ENCODE data around the gene MYO10.
"Not testable (repeated sequence)": the region's sequence is repeated elsewhere in the genome, so short reads cannot be mapped to it uniquely, and the experiment has no call there.

MYO10 gene

GRCh38 chr5:16744164-16744880 lies 191.8 kb downstream of the MYO10 start:
- peak; percentile 73 for DNase-seq (ENCODE audit: low read depth)
- H3K4me3 ChIP-seq (ENCODE audit: low read length), result no peak overlapping the region
- no peak for TF ChIP-seq CTCF (IDR thresholded peaks at IDR 0.05; ENCODE audit: insufficient read depth, low read depth, low read length, missing control alignments)

- no peak overlapping the region for H3K4me3 ChIP-seq (ENCODE audit: low read length)
- TF ChIP-seq CTCF (IDR thresholded peaks at IDR 0.05; ENCODE audit: insufficient read depth, low read depth, low read length, missing control alignments), result no peak
- peak; percentile 69 for DNase-seq (ENCODE audit: low read depth)
Measured at GRCh38 chr5:16742938-16743337, 193.2 kb downstream of the MYO10 start.

- peak; percentile 10 for TF ChIP-seq CTCF (IDR thresholded peaks at IDR 0.05; ENCODE audit: insufficient read depth, low read depth, low read length, missing control alignments)
- peak; percentile 91 for DNase-seq (ENCODE audit: low read depth)
- H3K4me3 ChIP-seq (ENCODE audit: low read length), result no peak overlapping the region
Measured at GRCh38 chr5:16740811-16741392, 195.2 kb downstream of the MYO10 start.

- no peak for TF ChIP-seq CTCF (IDR thresholded peaks at IDR 0.05; ENCODE audit: insufficient read depth, low read depth, low read length, missing control alignments)
- H3K4me3 ChIP-seq (ENCODE audit: low read length), result no peak overlapping the region
- no peak for DNase-seq (ENCODE audit: low read depth)
Measured at GRCh38 chr5:16740066-16740810, 195.8 kb downstream of the MYO10 start.

- H3K4me3 ChIP-seq (ENCODE audit: low read length), result not testable (repeated sequence)
- DNase-seq (ENCODE audit: low read depth), result peak; percentile 32
Measured at GRCh38 chr5:16738393-16738792, 197.7 kb downstream of the MYO10 start.

GRCh38 chr5:16737620-16738364 lies 198.3 kb downstream of the MYO10 start:
- H3K4me3 ChIP-seq (ENCODE audit: low read length), result peak overlapping the region; percentile 16
- no peak for DNase-seq (ENCODE audit: low read depth)
- no peak for TF ChIP-seq CTCF (IDR thresholded peaks at IDR 0.05; ENCODE audit: insufficient read depth, low read depth, low read length, missing control alignments)

- H3K4me3 ChIP-seq (ENCODE audit: low read length), result no peak overlapping the region
- DNase-seq (ENCODE audit: low read depth), result no peak
- no peak for TF ChIP-seq CTCF (IDR thresholded peaks at IDR 0.05; ENCODE audit: insufficient read depth, low read depth, low read length, missing control alignments)
Measured at GRCh38 chr5:16737209-16737608, 198.9 kb downstream of the MYO10 start.
